ENCODE measurements around the gene MED17.

- TF ChIP-seq ZNF232 (CRISPR knock-in tag; IDR thresholded peaks at IDR 0.05), result 0 out of 2 replicates have a peak, but pooled peaks have one; percentile 56
- TF ChIP-seq SP1 (CRISPR knock-in tag; conservative IDR thresholded peaks at IDR 0.05), result peak; percentile 69
- TF ChIP-seq SMAD3 (CRISPR knock-in tag; IDR thresholded peaks at IDR 0.05; ENCODE audit: borderline replicate concordance), result no peak
- TF ChIP-seq, protein P1, sequence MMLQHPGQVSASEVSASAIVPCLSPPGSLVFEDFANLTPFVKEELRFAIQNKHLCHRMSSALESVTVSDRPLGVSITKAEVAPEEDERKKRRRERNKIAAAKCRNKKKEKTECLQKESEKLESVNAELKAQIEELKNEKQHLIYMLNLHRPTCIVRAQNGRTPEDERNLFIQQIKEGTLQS (CRISPR knock-in tag; conservative IDR thresholded peaks at IDR 0.05), result no peak
- TF ChIP-seq, protein P2, sequence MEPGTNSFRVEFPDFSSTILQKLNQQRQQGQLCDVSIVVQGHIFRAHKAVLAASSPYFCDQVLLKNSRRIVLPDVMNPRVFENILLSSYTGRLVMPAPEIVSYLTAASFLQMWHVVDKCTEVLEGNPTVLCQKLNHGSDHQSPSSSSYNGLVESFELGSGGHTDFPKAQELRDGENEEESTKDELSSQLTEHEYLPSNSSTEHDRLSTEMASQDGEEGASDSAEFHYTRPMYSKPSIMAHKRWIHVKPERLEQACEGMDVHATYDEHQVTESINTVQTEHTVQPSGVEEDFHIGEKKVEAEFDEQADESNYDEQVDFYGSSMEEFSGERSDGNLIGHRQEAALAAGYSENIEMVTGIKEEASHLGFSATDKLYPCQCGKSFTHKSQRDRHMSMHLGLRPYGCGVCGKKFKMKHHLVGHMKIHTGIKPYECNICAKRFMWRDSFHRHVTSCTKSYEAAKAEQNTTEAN (CRISPR knock-in tag; IDR thresholded peaks at IDR 0.05), result peak; percentile 45; the same call in 1 of the 2 replicates
- TF ChIP-seq, protein P3, sequence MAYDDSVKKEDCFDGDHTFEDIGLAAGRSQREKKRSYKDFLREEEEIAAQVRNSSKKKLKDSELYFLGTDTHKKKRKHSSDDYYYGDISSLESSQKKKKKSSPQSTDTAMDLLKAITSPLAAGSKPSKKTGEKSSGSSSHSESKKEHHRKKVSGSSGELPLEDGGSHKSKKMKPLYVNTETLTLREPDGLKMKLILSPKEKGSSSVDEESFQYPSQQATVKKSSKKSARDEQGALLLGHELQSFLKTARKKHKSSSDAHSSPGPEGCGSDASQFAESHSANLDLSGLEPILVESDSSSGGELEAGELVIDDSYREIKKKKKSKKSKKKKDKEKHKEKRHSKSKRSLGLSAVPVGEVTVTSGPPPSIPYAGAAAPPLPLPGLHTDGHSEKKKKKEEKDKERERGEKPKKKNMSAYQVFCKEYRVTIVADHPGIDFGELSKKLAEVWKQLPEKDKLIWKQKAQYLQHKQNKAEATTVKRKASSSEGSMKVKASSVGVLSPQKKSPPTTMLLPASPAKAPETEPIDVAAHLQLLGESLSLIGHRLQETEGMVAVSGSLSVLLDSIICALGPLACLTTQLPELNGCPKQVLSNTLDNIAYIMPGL (CRISPR knock-in tag; IDR thresholded peaks at IDR 0.05), result 0 out of 2 replicates have a peak, but pooled peaks have one; percentile 67
These were observed 42.8 kb upstream of the MED17 start, which contains the start of the genes C11orf54 and TAF1D for GRCh38 chr11:93741094-93741881.

Data from WTC11 (cell line).